Measurements from ENCODE around the gene TTLL7.

The TTLL7 gene, protein sequence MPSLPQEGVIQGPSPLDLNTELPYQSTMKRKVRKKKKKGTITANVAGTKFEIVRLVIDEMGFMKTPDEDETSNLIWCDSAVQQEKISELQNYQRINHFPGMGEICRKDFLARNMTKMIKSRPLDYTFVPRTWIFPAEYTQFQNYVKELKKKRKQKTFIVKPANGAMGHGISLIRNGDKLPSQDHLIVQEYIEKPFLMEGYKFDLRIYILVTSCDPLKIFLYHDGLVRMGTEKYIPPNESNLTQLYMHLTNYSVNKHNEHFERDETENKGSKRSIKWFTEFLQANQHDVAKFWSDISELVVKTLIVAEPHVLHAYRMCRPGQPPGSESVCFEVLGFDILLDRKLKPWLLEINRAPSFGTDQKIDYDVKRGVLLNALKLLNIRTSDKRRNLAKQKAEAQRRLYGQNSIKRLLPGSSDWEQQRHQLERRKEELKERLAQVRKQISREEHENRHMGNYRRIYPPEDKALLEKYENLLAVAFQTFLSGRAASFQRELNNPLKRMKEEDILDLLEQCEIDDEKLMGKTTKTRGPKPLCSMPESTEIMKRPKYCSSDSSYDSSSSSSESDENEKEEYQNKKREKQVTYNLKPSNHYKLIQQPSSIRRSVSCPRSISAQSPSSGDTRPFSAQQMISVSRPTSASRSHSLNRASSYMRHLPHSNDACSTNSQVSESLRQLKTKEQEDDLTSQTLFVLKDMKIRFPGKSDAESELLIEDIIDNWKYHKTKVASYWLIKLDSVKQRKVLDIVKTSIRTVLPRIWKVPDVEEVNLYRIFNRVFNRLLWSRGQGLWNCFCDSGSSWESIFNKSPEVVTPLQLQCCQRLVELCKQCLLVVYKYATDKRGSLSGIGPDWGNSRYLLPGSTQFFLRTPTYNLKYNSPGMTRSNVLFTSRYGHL

DNA sequence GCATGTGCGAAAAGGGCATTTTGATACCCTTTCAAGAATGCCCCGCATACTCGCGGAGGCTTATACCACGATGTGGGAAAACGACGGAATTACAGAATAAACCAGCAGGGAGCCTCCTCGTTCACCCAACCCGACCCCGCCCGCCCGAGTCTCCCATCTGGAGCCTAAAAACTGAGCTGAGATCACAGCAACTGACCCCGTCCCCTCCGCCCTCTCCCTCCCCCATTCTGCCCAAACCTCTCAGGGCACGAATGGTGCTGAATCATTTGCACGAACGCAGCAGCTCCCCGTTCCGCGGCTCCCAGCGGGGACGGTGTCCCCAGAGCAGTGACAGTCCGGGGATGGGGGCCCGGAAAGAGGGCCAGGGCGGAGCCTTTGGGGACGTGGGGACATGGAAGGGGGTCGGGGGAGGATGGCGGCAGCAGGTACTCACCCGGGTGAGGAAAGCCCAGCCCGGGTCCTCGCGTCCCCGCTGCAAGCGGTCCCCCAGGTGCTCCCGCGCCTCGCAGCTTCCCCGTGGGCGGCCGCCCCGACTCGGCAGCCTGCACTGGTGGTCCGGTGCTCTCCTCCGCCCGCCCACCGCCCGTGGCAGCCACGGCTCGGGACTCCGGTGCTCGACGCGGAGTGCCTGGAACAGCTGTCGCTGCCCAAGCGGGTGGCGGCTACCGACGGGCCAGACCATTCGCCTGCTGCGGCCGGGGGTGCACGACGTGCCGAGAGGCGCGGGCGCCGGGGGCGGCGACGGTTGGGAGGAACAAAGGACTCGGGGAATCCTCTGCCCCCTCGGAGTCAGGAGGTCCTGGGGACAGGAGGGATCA, at the start of gene TTLL7:
Gene TTLL7 (minus strand): TSS at position 635 of the 818 bp plus-strand sequence. CDS start 46,921 bp downstream, outside the sequence.
- Histone ChIP-seq H4K20me1 (no peaks in the 10 kb centered on the region), H3K9ac (no peak within 1 kb of the TSS), H3K36me3 (no peaks in the 10 kb centered on the region), H3K9me3 (replicated peaks in 1 of 11) (peaks cover 7 to 12% (median 11%) of the 10 kb centered on the region in 11 experiments; a peak in 20 of 22 replicates), H3K4me1 (peaks cover 0 to 4% (median 0%) of the 10 kb centered on the region in 10 experiments; a peak in 2 of 20 replicates), H3K27ac (no peak within 1 kb of the TSS), H3K4me3 (no peak within 1 kb of the TSS), H3K4me2 (no peak within 1 kb of the TSS), H3K27me3 (no peaks in the 10 kb centered on the region)
- TF ChIP-seq Cebpa-rat (IDR thresholded peaks at IDR 0.05) = no peak

GRCh38 chr1:84042461-84042860, 43.5 kb upstream of the TTLL7 start:
- H3K4me3 ChIP-seq = no peak overlapping the region
- TF ChIP-seq Cebpa-rat (IDR thresholded peaks at IDR 0.05) = no peak
- no peaks in the 10 kb centered on the region for H3K36me3 ChIP-seq
- H3K27ac ChIP-seq = no peak overlapping the region
- no peaks in the 10 kb centered on the region for H3K27me3 ChIP-seq
- H3K9me3 ChIP-seq (replicated peaks in 1 of 11) = peaks cover 0 to 9% (median 0%) of the 10 kb centered on the region in 11 experiments; a peak in 2 of 22 replicates
- H3K9ac ChIP-seq = no peak overlapping the region
- H3K4me1 ChIP-seq = peaks cover 0 to 4% (median 0%) of the 10 kb centered on the region in 10 experiments; a peak in 2 of 20 replicates
- H3K4me2 ChIP-seq = no peak overlapping the region
- H4K20me1 ChIP-seq = no peaks in the 10 kb centered on the region

DNA sequence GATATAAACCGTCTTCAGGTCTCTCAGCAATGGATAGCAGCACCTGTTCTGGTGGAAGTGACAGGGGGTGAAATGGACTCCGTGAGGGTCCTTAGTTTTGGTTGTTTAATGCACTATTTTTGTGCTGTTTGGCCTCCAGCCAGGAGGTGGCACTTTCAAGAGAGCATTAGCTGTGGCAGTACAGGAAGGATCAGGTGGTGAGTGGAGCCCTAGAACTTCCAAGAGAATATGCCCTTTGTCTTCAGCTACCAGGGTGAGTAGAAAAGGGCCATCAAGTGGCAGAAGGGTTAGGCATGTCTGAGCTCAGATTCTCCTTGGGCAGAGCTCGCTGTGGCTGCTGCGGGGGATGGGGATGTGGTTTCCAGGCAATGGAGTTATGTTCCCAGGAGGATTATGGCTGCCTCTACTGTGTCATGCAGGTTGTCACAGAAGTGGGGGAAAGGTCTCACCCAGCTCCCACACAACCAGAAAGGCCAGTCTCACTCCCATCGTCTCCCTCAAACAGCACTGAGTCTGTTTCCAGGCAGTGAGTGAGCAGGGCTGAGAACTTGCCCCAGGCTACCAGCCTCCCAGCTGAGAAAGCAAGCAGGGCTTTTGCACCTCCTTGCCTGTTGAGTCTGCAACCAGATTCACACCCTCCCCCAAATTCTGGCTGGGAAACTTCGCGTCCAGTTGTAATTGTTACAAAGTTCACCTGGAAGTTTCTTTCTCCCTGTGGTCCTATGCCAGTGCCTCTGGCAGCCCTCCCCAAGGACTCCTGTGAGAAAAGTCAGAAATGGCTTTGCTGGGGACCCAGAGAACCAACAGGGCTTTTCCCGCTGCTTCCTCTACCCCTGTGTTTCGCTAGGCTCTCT, 39.1 kb upstream of the TTLL7 start:
- peaks cover 0 to 4% (median 0%) of the 10 kb centered on the region in 10 experiments; a peak in 2 of 20 replicates for H3K4me1 ChIP-seq
- no peaks in the 10 kb centered on the region for H3K27me3 ChIP-seq
- H3K9ac ChIP-seq = no peak overlapping the region
- no peak overlapping the region for H3K27ac ChIP-seq
- no peak for TF ChIP-seq Cebpa-rat (IDR thresholded peaks at IDR 0.05)
- peaks cover 0 to 11% (median 0%) of the 10 kb centered on the region in 11 experiments; a peak in 2 of 22 replicates for H3K9me3 ChIP-seq (replicated peaks in 1 of 11)
- no peaks in the 10 kb centered on the region for H4K20me1 ChIP-seq
- H3K36me3 ChIP-seq = no peaks in the 10 kb centered on the region
- H3K4me2 ChIP-seq = 0 out of 22 replicates have a peak overlapping the region, but pooled peaks of 1 of the 11 experiments have one; percentile 11
- H3K4me3 ChIP-seq = no peak overlapping the region

DNA sequence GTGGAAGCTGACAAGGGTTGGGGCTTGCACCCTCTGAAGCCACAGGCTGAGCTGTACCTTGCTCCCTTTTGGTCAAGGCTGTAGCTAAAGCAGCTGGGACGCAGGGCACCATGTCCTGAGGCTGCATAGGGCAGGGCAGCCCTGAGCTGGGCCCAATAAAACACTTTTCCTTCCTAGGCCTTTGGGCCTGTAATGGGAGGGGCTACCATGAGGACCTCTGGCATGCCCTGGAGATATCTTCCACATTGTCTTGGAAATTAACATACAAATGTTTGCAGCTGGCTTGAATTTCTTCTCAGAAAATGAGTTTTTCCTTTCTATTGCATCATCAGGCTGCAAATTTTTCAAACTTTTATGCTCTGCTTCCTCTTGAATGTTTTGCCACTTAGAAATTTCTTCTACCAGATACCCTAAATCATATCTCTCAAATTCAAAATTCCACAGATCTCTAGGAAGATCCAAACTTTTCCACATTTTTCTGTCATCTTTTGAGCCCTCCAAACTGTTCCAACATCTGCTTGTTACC, 32.9 kb upstream of the TTLL7 start:
- Histone ChIP-seq H3K27me3 (no peaks in the 10 kb centered on the region), H3K4me2 (no peak overlapping the region), H3K27ac (no peak overlapping the region), H3K9ac (no peak overlapping the region), H3K4me1 (no peaks in the 10 kb centered on the region), H3K9me3 (replicated peaks in 1 of 11) (no peaks in the 10 kb centered on the region), H3K4me3 (no peak overlapping the region), H3K36me3 (no peaks in the 10 kb centered on the region), H4K20me1 (no peaks in the 10 kb centered on the region)
- peak in 1 of 11 experiments; percentile 30; a peak in 1 of 22 replicates for TF ChIP-seq Cebpa-rat (IDR thresholded peaks at IDR 0.05)

- no peak overlapping the region for H3K9ac ChIP-seq
- H3K4me3 ChIP-seq = no peak overlapping the region
- no peaks in the 10 kb centered on the region for H3K36me3 ChIP-seq
- TF ChIP-seq Cebpa-rat (IDR thresholded peaks at IDR 0.05) = no peak
- no peak overlapping the region for H3K27ac ChIP-seq
- no peaks in the 10 kb centered on the region for H4K20me1 ChIP-seq
- H3K27me3 ChIP-seq = no peaks in the 10 kb centered on the region
- peaks cover 0 to 2% (median under 1%) of the 10 kb centered on the region in 11 experiments; a peak in 4 of 22 replicates for H3K9me3 ChIP-seq (replicated peaks in 1 of 11)
- no peaks in the 10 kb centered on the region for H3K4me1 ChIP-seq
- no peak overlapping the region for H3K4me2 ChIP-seq
These were observed 28.4 kb upstream of the TTLL7 start for GRCh38 chr1:84027368-84027767.

GRCh38 chr1:84025966-84026365, 27.0 kb upstream of the TTLL7 start:
- Histone ChIP-seq H3K4me2 (no peak overlapping the region), H3K9ac (no peak overlapping the region), H3K4me1 (no peaks in the 10 kb centered on the region), H4K20me1 (no peaks in the 10 kb centered on the region), H3K9me3 (replicated peaks in 1 of 11) (peaks cover 7 to 13% (median 9%) of the 10 kb centered on the region in 11 experiments; a peak in 20 of 22 replicates), H3K27ac (no peak overlapping the region), H3K36me3 (no peaks in the 10 kb centered on the region), H3K27me3 (no peaks in the 10 kb centered on the region), H3K4me3 (no peak overlapping the region)
- no peak for TF ChIP-seq Cebpa-rat (IDR thresholded peaks at IDR 0.05)

- Histone ChIP-seq H3K4me3 (no peak overlapping the region), H3K9ac (no peak overlapping the region), H3K4me2 (no peak overlapping the region), H3K9me3 (replicated peaks in 1 of 11) (peaks cover 7 to 13% (median 9%) of the 10 kb centered on the region in 11 experiments; a peak in 20 of 22 replicates), H3K4me1 (no peaks in the 10 kb centered on the region), H3K27ac (no peak overlapping the region), H3K27me3 (no peaks in the 10 kb centered on the region), H3K36me3 (no peaks in the 10 kb centered on the region), H4K20me1 (no peaks in the 10 kb centered on the region)
- no peak for TF ChIP-seq Cebpa-rat (IDR thresholded peaks at IDR 0.05)
These were observed 22.9 kb upstream of the TTLL7 start for GRCh38 chr1:84021822-84022221.

- Histone ChIP-seq H3K4me2 (no peak overlapping the region), H3K4me3 (no peak overlapping the region), H3K4me1 (no peaks in the 10 kb centered on the region), H3K9me3 (replicated peaks in 1 of 11) (peaks cover 7 to 13% (median 9%) of the 10 kb centered on the region in 11 experiments; a peak in 20 of 22 replicates), H3K27me3 (no peaks in the 10 kb centered on the region), H3K27ac (no peak overlapping the region), H3K36me3 (no peaks in the 10 kb centered on the region), H4K20me1 (no peaks in the 10 kb centered on the region), H3K9ac (no peak overlapping the region)
- no peak for TF ChIP-seq Cebpa-rat (IDR thresholded peaks at IDR 0.05)
These were observed 21.2 kb upstream of the TTLL7 start for GRCh38 chr1:84020151-84020550.

Data from BLaER1 treated with 17β-estradiol and CSF1 and Interleukin-3, amounts not matched to agents 10 nM and 100 nM (cell line).